RKO (cell line): ENCODE results near the gene WNT7A.
"Not testable (repeated sequence)": the region's sequence is repeated elsewhere in the genome, so short reads cannot be mapped to it uniquely, and the experiment has no call there.

Experiments used
- DNase-seq: peaks from one replicate; pipeline ENCODE4 v3.0.0-alpha.2; 2016; ENCODE audit warnings: low spot score

The WNT7A gene

DNA sequence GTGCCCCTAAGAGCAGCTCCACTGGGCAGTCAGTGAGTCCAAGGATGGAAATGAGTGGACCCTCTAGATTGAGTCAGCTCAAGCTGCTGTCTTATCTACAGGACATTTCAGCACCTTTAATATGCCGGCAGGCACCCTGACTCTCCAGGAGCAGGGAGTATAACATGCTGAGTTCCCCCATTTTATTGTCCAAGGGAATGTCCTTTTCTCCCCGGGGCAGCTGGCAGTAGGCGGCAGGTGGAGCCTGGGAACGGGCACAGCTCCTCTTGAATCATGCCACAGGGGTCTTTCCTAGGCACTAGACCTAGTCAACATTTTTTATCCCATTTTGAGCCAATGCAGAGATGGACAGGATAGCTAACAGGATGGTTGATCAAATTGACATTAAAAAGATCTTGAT is 14.8 kb downstream of the WNT7A start:
- no peak for DNase-seq

DNA sequence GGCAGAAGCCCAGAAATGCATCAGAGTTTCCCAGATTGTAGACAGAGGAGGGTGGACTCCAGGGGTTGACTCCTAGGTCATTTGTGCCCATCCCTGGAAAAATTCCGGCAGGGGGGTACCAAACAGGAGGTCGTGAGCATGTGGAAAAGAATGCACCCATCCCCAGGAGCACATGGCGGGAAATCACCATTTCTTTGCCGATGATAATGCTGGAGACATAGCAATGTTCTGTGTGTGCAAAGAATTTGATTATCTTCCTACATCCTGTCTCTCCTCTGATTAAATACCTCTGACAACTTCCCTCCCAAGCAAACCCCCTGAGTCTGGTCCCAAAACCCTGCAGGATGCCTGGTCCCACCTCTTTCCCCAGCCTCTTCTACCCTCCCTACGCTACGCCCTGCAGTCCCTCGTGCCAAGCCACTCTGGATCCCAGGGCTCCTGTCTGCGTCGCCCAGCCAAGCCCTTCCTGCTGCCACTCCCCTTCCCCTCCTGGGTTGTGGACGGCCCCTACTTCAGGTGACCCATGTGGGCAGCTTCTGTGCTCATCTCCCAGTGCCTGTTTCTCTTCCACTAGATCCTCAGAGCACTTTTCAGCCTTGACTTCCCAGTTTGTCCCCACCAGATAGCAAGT is 15.8 kb downstream of the WNT7A start:
- DNase-seq: no peak

DNA sequence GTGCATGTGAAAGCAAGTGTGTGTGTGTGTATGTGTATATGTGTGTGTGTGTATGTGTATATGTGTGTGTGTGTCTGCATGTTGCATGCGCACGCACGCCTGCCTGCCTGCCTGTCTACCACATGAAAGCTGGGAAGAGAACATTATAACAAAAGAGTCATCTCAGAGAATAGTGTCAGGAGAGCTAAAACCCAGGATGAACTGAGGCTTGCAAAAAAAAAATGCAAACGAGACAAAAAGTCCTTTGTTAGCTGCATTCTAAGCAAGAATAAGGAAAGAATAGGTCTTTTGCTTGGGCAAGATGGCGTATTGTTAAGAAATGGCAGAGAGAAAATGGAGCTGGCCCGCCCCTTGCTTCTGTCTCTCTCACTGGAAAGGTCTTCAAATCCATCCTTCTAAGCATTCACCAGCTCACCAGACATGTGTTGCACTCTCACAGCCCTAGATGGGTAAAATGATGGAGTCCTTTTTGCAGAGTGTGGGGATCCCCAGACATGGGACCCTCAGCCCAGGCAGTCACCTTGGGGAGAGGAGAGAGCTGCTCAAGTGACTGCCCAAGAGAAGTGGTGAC is 16.4 kb downstream of the WNT7A start:
- no peak for DNase-seq

DNA sequence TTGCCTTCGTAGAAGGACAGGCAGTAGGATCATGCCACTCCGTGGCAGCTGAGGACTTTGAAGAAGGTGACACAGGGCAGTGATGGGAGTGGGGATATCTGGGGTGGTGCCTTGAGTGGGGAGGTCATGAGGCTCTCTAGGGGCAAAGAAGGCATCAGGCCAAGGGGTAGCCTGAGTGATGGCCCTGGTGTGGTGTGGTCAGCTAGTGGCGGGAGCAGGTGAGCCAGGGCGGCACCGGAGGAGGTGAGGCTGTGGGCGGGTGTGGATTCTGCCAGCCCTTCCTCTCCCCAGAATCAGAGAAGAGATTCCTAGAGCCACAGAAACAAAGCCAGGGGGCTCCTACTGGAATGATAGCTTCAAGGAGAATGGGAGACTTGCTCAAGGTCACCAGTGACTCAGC is 18.4 kb downstream of the WNT7A start:
- no peak for DNase-seq

DNA sequence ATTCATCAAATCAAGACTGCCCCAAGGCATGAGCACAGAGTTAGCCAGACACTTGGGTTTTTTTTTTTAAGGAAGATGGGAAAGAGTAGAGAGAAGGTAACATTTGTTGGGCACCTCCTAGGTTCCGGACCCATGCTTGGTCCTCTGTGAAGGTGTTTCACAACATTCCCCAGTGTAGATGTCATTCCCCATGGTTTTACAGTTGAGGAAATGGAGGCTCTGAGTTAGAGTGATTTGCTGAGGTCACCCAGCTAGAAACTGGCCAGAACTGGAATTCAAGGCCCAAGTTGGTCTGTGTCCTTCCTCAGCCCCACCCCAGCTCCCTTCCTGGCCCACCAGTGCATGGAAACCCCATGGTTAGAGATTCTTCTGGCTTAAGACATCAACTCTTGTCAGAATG is 19.9 kb downstream of the WNT7A start:
- no peak for DNase-seq

DNA sequence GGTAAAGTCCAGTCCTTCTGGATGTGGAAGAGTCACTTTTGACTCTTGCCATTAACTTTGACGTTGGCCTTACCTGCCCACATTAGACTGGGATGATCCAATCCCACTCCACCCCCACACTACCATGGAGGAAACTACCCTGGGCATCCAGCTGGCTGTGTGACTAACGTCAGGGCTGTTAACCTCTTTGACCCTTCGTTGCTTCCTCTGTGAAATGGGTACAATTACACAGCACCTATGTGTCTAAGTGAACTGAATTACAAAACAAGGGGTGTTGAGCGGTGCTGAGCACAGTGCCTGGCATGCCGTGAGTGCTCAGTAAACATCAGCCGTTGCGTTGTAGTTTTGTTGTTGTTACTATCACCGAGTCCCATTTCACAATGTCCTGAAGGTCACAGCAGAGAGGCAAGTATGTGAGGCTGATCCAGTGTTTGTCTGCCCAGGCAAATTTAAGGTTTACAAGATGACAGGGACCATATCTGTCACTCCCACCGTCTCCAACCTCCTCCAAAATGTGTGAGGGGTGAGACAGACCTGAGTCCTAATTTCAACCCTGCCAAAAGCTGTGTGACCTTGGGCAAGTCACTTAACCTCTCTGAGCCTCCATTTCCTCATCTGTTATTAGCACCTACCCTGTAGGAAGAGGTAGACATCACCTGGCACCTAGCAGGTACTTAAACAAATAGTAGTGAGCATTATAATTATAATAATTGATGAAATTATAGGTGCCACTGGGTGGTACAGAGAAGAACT is 20.9 kb downstream of the WNT7A start:
- no peak for DNase-seq

DNA sequence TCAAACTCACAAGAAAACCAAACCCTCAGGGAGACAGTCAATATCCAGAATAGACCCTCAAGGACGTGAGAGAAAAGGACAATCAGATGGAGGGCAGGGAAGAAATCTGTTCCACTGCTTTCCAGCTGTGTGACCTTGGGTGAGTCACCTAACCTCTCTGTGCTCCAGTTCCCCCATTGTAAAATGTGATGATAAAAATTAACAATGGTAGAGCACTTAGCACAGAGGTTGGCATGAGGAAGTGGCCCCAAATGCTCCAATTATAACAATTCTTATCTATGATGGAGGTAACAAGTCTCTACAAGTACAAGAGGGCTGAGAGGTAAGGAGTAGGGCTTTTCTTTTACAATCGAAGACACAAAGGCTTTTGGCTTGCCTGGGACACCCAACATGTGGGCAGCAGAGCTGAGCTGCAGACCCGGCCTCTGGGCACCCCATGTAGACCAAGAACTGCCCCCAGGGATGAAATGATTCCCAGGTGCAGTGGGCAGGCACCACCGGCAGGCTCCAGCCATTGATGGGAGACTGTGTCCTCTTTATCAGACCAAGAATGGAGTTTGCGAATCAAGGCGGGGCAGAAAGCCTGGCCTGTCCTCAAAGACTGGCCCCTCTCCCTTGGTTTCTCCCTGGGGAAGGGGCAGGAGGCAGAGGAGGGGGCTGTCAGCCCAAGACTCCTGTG is 22.0 kb downstream of the WNT7A start:
- no peak for DNase-seq

DNA sequence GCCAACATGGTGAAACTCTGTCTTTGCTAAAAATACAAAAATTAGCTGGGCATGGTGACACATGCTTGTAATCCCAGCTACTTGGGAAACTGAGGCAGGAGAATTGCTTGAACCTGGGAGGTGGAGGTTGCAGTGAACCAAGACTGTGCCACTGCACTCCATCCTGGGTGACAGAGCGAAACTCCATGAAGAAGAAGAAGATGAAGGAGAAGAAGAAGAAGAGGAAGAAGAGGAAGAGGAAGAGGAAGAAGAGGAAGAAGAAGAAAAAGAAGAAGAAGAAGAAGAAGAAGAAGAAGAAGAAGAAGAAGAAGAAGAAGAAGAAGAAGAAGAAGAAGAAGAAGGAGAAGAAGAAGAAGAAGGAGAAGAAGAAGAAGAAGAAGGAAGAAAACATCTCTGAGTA is 23.2 kb downstream of the WNT7A start:
- DNase-seq: not testable (repeated sequence)

DNA sequence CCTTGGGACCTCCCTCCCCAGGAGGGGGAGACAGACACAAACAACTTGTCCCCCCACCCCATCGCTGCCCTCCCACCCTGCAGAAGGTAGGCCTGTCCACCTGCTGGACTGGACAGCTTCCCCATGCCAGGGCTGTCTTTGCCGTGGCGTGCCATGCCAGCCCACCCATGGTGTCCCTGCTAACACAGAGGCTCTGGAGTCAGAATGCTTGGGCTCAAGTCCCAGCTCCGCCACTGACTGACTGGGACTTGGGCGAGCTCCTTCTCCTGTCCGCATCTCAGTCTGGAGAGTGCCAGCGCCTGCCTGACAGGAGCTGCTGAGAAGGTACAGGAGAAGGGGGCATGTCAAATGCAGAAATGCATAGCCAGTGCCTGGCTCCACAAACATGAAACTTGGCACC is 23.9 kb downstream of the WNT7A start:
- no peak for DNase-seq

DNA sequence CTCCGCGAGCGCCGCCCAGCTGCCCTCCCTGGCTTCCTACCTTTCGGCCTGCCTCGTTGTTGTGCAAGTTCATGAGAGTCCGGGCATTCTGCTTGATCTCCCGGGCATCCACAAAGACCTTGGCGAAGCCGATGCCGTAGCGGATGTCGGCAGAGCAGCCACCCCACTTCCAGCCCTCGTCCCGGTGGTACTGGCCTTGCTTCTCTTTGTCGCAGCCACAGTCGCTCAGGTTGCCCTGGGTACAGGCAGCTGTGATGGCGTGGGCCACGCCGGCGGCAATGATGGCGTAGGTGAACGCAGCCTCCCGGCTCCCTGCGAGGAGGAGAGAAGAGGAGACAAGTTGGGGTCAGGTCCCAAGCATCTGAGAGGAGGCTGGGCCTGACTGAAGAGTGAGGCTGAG is 25.4 kb downstream of the WNT7A start:
- DNase-seq: no peak

DNA sequence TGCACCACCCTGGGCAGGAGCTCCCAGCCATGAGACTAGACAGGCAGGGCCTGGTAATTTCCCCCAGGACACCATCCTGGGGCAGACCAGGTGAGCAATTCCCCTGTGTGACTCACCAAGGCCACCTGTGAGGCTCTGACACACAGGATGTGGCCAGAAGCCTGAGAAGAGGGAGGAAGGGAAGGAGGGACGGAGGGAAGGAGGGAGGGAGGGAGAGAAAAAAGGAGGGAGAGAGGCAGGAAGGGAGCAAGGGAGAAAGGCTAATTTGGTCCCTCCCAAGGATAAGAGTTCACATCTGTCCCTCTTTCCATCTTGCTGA is 25.9 kb downstream of the WNT7A start:
- no peak for DNase-seq

DNA sequence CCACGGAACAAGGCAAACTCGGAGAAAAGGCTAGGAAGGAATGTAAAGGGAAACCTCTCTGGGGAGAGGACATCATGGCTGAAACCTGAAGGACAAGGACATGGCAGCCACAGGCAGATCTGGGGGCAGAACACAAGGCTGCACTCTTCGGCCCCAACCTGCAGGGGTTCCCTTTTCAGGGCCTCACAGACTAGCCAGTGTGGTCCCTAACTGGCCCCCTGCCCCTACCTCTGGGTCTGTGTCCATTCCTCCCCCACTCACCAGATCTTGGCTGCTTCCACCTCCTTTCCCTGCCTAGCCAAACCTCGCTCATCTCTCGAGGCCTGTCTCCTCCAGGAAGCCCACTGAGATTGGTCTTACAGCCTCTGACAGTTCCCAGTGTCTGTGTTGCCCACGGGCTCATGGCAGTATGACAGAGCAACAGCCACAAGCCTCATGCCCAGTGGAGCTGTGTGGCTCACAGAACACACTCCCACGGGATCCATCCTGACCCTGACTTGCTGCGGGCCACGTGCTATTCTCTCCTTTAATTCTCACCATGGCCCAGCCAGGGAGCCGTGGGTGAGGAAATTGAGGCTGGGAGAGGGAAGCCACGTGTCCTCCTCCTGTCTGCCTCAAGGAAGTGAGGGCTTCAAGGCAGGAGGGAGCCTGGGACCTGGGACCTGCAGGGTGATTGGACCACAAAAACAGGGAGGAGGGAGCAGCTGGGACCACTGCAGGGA is 26.5 kb downstream of the WNT7A start:
- no peak for DNase-seq

DNA sequence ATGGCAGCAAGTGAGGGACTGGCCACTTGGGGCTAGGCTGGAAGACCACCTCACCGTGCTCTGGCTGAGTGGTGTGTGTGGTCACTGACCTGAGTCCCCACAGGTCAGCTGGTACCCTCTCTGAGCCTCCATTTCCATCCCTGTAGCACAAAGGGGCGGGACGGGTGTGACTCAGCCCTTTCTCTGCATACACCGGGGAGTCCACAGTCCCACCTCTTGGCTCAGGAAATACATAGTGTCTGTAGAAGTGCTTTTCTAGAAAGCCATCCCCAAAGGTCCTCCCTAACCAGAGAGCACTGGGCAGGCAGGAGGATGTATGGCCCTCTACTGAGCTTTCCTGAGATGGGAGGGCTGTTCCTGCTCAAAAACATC is 27.2 kb downstream of the WNT7A start:
- no peak for DNase-seq

DNA sequence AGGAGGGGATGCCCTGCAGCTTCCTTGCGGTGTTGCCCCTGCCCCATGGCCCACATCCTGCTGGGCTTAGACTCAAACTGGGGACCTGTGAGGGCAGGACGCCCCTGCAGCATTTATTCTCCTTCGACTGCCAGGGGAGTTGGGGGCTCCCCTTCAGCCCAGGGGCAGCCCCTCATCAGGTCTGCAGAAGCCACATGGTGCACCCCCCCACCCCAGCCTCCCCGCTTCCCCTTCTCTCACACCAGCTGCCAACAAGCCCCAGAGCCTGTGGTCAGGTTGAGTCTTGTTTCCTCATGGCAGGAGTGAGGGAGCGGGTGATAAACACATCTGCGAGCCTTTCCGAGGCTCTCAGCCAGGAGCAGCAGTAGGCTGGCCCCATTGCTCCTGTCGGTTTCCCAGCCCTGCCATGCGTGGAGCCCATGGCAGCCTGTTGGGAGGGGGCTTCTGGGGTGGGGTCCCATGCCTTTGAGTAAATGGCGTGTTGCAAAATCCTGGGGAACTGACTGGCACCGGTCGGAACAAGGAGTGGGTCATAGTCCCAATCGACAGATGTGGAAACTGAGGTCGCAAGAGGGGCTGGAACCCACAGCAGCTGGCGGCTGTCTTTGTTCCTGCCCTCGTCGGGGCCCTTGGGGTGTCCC is 27.8 kb downstream of the WNT7A start:
- DNase-seq: no peak

DNA sequence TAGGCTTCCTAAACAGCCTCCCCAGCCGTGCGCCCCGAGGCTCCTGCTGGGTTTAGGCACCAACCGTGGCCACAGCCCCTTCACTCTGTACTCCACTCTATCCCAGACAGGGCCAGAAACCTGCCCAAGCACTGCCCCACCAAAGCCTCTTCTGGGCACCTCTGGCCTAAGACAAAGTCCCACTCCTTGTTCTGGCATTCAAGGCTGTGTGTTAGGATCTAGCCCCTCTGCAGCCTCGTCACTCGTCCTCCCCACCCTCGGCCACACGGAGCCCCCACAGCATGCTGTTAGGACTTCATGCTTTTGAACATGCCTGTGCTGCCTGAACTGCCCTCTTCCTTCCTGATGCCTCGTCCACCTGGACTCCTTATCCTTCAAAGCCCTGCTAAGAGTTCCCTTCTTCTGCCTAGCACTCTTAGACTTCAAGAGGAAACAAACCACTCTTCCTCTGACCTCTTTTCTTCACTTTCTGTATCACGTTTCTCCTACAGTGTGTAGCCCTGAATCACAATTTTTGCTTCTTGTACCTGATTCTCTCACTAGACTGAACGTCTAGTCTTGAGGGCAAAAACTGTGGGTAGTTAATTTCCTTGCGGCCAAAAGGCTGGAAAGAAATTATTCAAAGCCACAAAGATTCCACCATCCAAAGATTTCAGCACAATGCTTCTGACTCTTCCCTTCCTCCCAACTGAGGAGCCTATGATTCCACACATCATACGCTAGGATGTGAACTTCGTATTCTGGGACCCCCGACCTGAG is 28.6 kb downstream of the WNT7A start:
- no peak for DNase-seq

DNA sequence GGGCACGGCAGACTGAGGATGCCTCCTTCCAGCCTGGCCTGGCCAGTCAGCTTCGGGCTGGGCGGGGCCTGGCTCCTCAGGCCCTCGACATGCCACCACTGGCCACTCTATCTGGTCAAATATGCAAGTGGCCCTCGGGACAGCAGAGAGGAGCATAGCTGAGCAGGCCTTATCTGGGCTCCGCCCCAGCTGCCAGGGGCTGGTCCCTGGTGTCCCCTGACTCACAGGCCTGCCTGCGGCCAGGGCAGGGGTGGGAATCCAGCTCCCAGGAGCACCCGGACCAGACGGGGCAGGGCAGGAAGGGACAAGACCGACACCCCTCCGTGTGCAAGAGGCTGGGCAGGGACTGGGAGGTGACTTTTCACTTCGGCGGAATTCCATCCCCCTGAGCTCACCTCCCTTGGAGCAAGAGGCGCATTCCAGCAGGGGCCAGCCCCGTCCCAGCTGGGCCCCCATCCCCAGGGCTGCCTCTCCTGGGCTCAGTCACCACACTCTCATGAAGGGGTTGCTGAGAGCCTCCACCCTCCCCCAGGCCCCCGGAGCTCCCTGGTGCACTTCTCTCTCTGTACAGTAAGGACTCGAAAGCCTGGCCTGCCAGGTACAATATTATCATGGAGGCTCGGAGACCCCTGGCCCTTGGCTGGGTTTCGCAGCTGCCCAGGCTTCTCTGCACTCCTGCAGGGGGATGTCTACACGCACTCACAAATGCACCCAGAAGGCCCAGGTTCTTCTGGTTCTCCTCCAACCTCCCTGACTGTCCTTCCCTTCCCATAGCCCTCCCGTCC is 29.5 kb downstream of the WNT7A start:
- no peak for DNase-seq

DNA sequence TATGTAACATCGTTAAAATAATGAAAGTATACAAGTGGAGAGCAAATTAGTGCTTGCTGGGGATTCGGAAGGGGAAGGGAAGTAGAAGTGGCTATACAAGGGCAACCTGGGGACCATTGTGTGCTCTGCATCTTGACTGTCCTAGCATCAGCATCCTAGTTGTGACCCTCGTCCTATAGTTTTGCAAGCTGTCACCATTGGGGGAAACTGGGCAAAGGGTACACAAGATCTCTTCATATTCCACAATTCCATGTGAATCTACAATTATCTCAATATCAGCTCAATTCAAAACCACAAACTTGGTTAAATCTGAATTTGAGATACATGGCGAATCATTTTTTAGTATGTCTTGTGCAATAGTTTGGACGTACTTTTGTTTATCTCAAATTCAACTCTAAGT is 30.9 kb downstream of the WNT7A start:
- no peak for DNase-seq

DNA sequence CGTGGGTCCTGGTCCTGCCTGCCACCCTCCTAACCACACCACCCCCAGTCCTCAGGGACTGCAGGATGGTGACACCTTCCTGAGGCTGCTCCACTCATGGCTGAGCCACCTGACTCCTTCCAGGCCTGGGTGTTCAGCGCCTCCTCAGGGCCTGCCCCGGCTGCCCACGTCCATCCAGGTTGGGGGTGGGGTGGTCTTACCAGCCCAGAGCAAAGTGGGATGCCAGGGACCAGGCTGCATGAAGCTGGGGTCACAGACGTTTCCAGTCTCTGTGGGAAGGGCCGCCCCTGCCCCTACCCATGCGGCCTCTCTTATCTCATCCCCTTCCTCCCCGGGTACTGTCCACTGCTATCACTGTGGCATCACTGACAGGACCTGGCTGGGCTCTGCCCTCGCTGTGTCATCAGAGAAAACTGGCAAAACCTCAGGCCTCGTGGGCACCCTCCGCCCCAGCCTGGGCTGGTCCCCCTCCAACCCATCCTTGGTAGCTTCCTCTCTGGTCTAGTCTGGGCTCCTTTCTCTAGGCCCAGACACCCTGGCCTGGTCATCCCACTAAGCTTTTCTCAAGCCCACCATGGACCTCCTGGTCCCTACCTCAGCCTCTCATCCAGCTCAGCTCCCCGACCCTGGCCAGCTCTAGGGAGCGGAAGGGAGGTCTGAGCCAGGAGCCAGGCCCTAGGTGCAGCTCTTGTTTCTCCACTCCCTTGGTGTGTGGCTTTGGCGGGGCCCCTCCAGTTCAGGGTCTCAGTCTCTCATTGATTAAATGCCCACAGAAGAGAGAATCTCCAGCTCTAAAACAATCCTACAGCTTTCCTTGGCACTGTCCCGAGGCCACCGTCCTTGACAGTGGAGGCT is 32.9 kb downstream of the WNT7A start:
- DNase-seq: no peak

DNA sequence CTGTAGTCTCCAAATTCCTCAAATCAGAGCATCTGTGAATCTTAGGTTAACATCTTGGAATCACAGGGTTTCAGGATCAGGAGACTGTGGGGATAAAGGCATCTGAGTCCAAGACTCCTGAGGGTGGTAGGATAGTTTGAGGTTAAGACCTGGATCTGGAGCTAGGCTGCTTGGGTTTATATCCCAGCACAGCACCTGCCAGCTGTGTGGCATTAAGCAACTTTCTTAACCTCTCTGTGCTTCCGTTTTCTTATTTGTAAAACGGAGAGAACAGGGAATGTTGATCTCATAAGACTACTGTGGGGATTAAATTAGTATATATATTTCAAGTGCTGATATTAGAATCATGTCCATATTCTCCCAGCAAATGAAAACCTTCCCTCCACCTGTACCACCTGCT is 33.6 kb downstream of the WNT7A start:
- DNase-seq: no peak

DNA sequence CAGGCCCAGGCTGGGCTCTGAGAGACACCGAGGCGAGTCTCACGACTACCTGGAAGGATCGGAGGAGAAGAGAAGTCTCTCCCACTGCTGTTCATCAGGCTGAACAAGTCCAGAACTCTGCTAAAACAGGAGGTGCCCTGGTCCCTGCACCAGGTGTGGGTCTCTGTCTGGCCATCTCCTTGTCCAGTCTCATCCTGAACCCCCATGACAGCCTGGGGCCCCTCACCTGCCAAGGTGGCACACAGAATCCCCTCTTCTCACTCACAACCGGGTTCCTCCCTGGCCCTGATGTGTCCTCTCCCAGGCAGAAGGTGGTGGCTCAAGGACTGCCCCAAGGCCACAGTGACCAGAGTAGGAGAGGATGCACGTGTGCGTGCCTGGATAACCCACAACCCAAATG is 34.1 kb downstream of the WNT7A start:
- DNase-seq: no peak
